HEK293 (cell line): Measurements from ENCODE around the gene WRAP73.

Experiments used
- CTCF ChIA-PET: fragments of 350-600 bp; formaldehyde crosslinking; extraction: SDS; loops from one replicate; lab custom pipeline; 2021; ENCODE audit warnings: antibody characterized with exemption; lab: Yijun Ruan, JAX
- POLR2A ChIA-PET: fragments of 300-600 bp; formaldehyde crosslinking; extraction: SDS; loops from one replicate; lab custom pipeline; 2020; ENCODE audit warnings: antibody characterized with exemption, inconsistent platforms; lab: Yijun Ruan, JAX
- H3K27ac ChIP-seq: fragments of 200-500 bp; sonication (Bioruptor generic); 2 replicates; pipeline ENCODE4 v1.5.1; 2014; ENCODE audit warnings: low read depth, low read length, control low read depth, inconsistent platforms; ENCODE audit errors: extremely low read depth
- H3K36me3 ChIP-seq, 2 experiments: fragments of 200-500 bp in 1 of 2; sonication (Bioruptor generic) in 1 of 2; 1 replicate in 1 of 2; 2 replicates in 1 of 2; pipeline ENCODE4 v1.5.1; 2014 to 2017; ENCODE audit warnings: inconsistent platforms in 2 of 2, low read length in 2 of 2; ENCODE audit not compliant: control insufficient read depth in 2 of 2, insufficient read depth in 1 of 2
- H3K4me1 ChIP-seq: fragments of 200-500 bp; sonication (Bioruptor generic); 2 replicates; pipeline ENCODE4 v1.5.1; 2014; ENCODE audit warnings: mild to moderate bottlenecking, low read length, inconsistent platforms; ENCODE audit not compliant: control insufficient read depth, insufficient read depth
- H3K4me3 ChIP-seq: 2 replicates; pipeline ENCODE4 v1.5.1; 2011; ENCODE audit warnings: low read depth, mild to moderate bottlenecking, control low read depth, low read length, moderate library complexity
- H3K9me3 ChIP-seq: fragments of 200-500 bp; sonication (Bioruptor generic); 2 replicates; pipeline ENCODE4 v1.5.1; 2014; ENCODE audit warnings: low read depth, low read length, inconsistent platforms; ENCODE audit not compliant: control insufficient read depth, insufficient read depth
- BCL11A ChIP-seq: fragments of 450-650 bp; formaldehyde crosslinking; IDR thresholded peaks from 2 replicates; pipeline ENCODE4 v1.5.1; 2016; ENCODE audit warnings: low read depth, missing biosample characterization, missing genetic modification characterization
- HOXA7 ChIP-seq: sonication (generic); formaldehyde crosslinking; IDR thresholded peaks from 2 replicates; pipeline ENCODE4 v1.8.1; 2022; ENCODE audit warnings: missing genetic modification reagents, borderline replicate concordance
- KLF1 ChIP-seq: fragments of 450-650 bp; formaldehyde crosslinking; IDR thresholded peaks from 2 replicates; pipeline ENCODE4 v1.5.1; 2016; ENCODE audit warnings: missing biosample characterization, missing genetic modification characterization
- KLF8 ChIP-seq: fragments of 450-650 bp; formaldehyde crosslinking; IDR thresholded peaks from 2 replicates; pipeline ENCODE4 v1.5.1; 2016; ENCODE audit warnings: missing biosample characterization, missing genetic modification characterization
- OSR2 ChIP-seq: fragments of 450-650 bp; formaldehyde crosslinking; IDR thresholded peaks from 2 replicates; pipeline ENCODE4 v1.5.1; 2016; ENCODE audit warnings: missing biosample characterization, missing genetic modification characterization
- PATZ1 ChIP-seq: fragments of 450-650 bp; formaldehyde crosslinking; IDR thresholded peaks from 2 replicates; pipeline ENCODE4 v1.5.1; 2016; ENCODE audit warnings: missing biosample characterization, missing genetic modification characterization
- REST ChIP-seq: fragments of 450-650 bp; formaldehyde crosslinking; IDR thresholded peaks from 2 replicates; pipeline ENCODE4 v1.5.1; 2016; ENCODE audit warnings: missing biosample characterization, missing genetic modification characterization
- SP3 ChIP-seq: fragments of 450-650 bp; formaldehyde crosslinking; IDR thresholded peaks from 2 replicates; pipeline ENCODE4 v1.5.1; 2016; ENCODE audit warnings: missing biosample characterization, missing genetic modification characterization
- ZBTB10 ChIP-seq: fragments of 450-650 bp; formaldehyde crosslinking; IDR thresholded peaks from 2 replicates; pipeline ENCODE4 v1.5.1; 2016; ENCODE audit warnings: missing biosample characterization, missing genetic modification characterization
- ZBTB17 ChIP-seq: fragments of 450-650 bp; formaldehyde crosslinking; IDR thresholded peaks from 2 replicates; pipeline ENCODE4 v1.5.1; 2016; ENCODE audit warnings: missing biosample characterization, missing genetic modification characterization
- ZBTB6 ChIP-seq: fragments of 450-650 bp; formaldehyde crosslinking; IDR thresholded peaks from 2 replicates; pipeline ENCODE4 v1.5.1; 2017; ENCODE audit warnings: missing biosample characterization, missing genetic modification characterization
- ZBTB7A ChIP-seq: fragments of 450-650 bp; formaldehyde crosslinking; IDR thresholded peaks from 2 replicates; pipeline ENCODE4 v1.5.1; 2016; ENCODE audit warnings: low read depth, missing biosample characterization, missing genetic modification characterization
- ZFP41 ChIP-seq: fragments of 450-650 bp; formaldehyde crosslinking; IDR thresholded peaks from 2 replicates; pipeline ENCODE4 v1.5.1; 2016; ENCODE audit warnings: missing biosample characterization, missing genetic modification characterization, borderline replicate concordance
- ZNF16 ChIP-seq: fragments of 450-650 bp; formaldehyde crosslinking; IDR thresholded peaks from 2 replicates; pipeline ENCODE4 v1.5.1; 2016; ENCODE audit warnings: low read depth, missing biosample characterization, missing genetic modification characterization
- ZNF248 ChIP-seq: fragments of 450-650 bp; formaldehyde crosslinking; IDR thresholded peaks from 2 replicates; pipeline ENCODE4 v1.5.1; 2017; ENCODE audit warnings: missing biosample characterization, missing genetic modification characterization
- ZNF292 ChIP-seq: fragments of 450-650 bp; formaldehyde crosslinking; IDR thresholded peaks from 2 replicates; pipeline ENCODE4 v1.5.1; 2016; ENCODE audit warnings: low read depth, missing biosample characterization, missing genetic modification characterization, borderline replicate concordance
- ZNF501 ChIP-seq: fragments of 450-650 bp; formaldehyde crosslinking; IDR thresholded peaks from 2 replicates; pipeline ENCODE4 v1.5.1; 2016; ENCODE audit warnings: missing biosample characterization, missing genetic modification characterization
- ZNF530 ChIP-seq: fragments of 450-650 bp; formaldehyde crosslinking; IDR thresholded peaks from 2 replicates; pipeline ENCODE4 v1.5.1; 2016; ENCODE audit warnings: low read depth, missing biosample characterization, missing genetic modification characterization
- ZNF548 ChIP-seq: fragments of 450-650 bp; formaldehyde crosslinking; IDR thresholded peaks from 2 replicates; pipeline ENCODE4 v1.5.1; 2016; ENCODE audit warnings: missing biosample characterization, missing genetic modification characterization
- ZNF585B ChIP-seq: fragments of 450-650 bp; formaldehyde crosslinking; IDR thresholded peaks from 2 replicates; pipeline ENCODE4 v1.5.1; 2016; ENCODE audit warnings: missing biosample characterization, missing genetic modification characterization
- ZNF645 ChIP-seq: fragments of 450-650 bp; formaldehyde crosslinking; IDR thresholded peaks from 2 replicates; pipeline ENCODE4; 2016; ENCODE audit warnings: missing biosample characterization, missing genetic modification characterization
- ZNF768 ChIP-seq: fragments of 450-650 bp; formaldehyde crosslinking; IDR thresholded peaks from 2 replicates; pipeline ENCODE4 v1.5.1; 2018; ENCODE audit warnings: missing biosample characterization, mild to moderate bottlenecking, missing genetic modification characterization

Gene WRAP73

GRCh38 chr1:3626025-3626424 lies 23.9 kb downstream of the WRAP73 start (continued):
- TF ChIP-seq ZBTB10 (tag by site-specific recombination) = no peak
- no peak for TF ChIP-seq REST (tag by site-specific recombination)
- TF ChIP-seq ZNF530 (tag by site-specific recombination) = no peak
- no peak for TF ChIP-seq BCL11A
- no peak for TF ChIP-seq ZNF548 (tag by site-specific recombination)
- no peak for TF ChIP-seq KLF1 (tag by site-specific recombination)
- TF ChIP-seq ZNF585B (tag by site-specific recombination) = no peak
- no peak for TF ChIP-seq ZBTB6

GRCh38 chr1:3625151-3625907 lies 24.6 kb downstream of the WRAP73 start:
- Histone ChIP-seq H3K36me3 (peaks cover 13 to 35% of the 10 kb centered on the region in 2 experiments), H3K27ac (no peak overlapping the region), H3K4me3 (peak overlapping the region; percentile 72), H3K4me1 (no peaks in the 10 kb centered on the region), H3K9me3 (no peaks in the 10 kb centered on the region)
- ChIA-PET POLR2A (no interaction called here), CTCF (interaction anchor here (1.3 kb wide), 1 partner anchor 34 kb away, joined by 4 read pairs; no protein-coding TSS in a partner anchor)
- TF ChIP-seq ZNF585B (tag by site-specific recombination) (no peak), ZBTB7A (tag by site-specific recombination) (0 out of 2 replicates have a peak, but pooled peaks have one; percentile 40), ZBTB10 (tag by site-specific recombination) (no peak), HOXA7 (no peak), KLF8 (tag by site-specific recombination) (peak; percentile 54; the same call in 1 of the 2 replicates), ZNF501 (tag by site-specific recombination) (no peak), ZBTB17 (tag by site-specific recombination) (peak; percentile 96), OSR2 (tag by site-specific recombination) (no peak), ZNF768 (no peak), SP3 (peak; percentile 64), PATZ1 (tag by site-specific recombination) (peak; percentile 40), ZNF292 (no peak), ZFP41 (tag by site-specific recombination) (no peak), ZNF16 (tag by site-specific recombination) (no peak), ZNF645 (tag by site-specific recombination) (no peak), ZNF248 (tag by site-specific recombination) (no peak)
